Sigmoid colon (tissue), 7 donors: ENCODE measurements around the gene GDF7. TPM values are rescaled to one million over a fixed set of nuclear protein-coding genes. Genes with fewer than 3 reads are reported as not detected.
A peak's percentile ranks its signal among the peaks of the same experiment; 100 is the strongest.

ENCODE experiments used
- DNase-seq: peaks from one replicate; pipeline ENCODE4 v3.0.0-alpha.2; 2019
- H3K27ac ChIP-seq, 4 donors: fragments of 200-600 bp; sonication (generic); one replicate each; pipeline ENCODE4 v1.5.1; 2016 to 2019; ENCODE audit warnings: mild to moderate bottlenecking in 1 of 4
- H3K27me3 ChIP-seq, 3 donors: fragments of 200-600 bp; sonication (generic); one replicate each; pipeline ENCODE4 v1.5.1; 2019; ENCODE audit warnings: mild to moderate bottlenecking in 1 of 3
- H3K36me3 ChIP-seq, 4 donors: fragments of 200-600 bp; sonication (generic); one replicate each; pipeline ENCODE4 v1.5.1; 2016 to 2019
- H3K4me1 ChIP-seq, 4 donors: fragments of 200-600 bp; sonication (generic); one replicate each; pipeline ENCODE4 v1.5.1; 2017 to 2019
- H3K4me3 ChIP-seq, 4 donors: fragments of 200-600 bp; sonication (generic); one replicate each; pipeline ENCODE4 v1.5.1; 2017 to 2019; ENCODE audit warnings: mild to moderate bottlenecking in 2 of 4, moderate library complexity in 1 of 4
- H3K9me3 ChIP-seq, 4 donors: fragments of 200-600 bp in 3 of 4; sonication (generic) in 3 of 4; one replicate each; pipeline versions ENCODE4 v1.5.1 to v1.6.1; 2013 to 2019
- CTCF ChIP-seq, 4 experiments: fragments of 450-650 bp in 3 of 4; fragments of 200-600 bp in 1 of 4; IDR thresholded peaks; one replicate each; pipeline ENCODE4 v1.5.1; 2016 to 2019; ENCODE audit warnings: antibody characterized with exemption in 4 of 4, mild to moderate bottlenecking in 3 of 4, moderate library complexity in 2 of 4
- EP300 ChIP-seq, 4 donors: sonication (generic); formaldehyde crosslinking; IDR thresholded peaks; one replicate each; pipeline ENCODE4 v1.6.1; 2017; ENCODE audit warnings: antibody characterized with exemption in 4 of 4
- POLR2A ChIP-seq, 2 donors: fragments of 450-650 bp; IDR thresholded peaks; one replicate each; pipeline ENCODE4 v1.6.1; 2016; ENCODE audit warnings: antibody characterized with exemption in 2 of 2, mild to moderate bottlenecking in 2 of 2, moderate library complexity in 2 of 2
- POLR2AphosphoS5 ChIP-seq, 4 donors: sonication (generic); formaldehyde crosslinking; IDR thresholded peaks; one replicate each; pipeline ENCODE4 v1.6.1; 2017; ENCODE audit warnings: antibody characterized with exemption in 4 of 4
- WGBS, 2 donors: extraction: QIAGEN DNeasy Blood & Tissue Kit; methylation state at CpG; one replicate each; pipeline ENCODE4 v1.1.7; 2013; 5-methylcytosine and 5-hydroxymethylcytosine counted together
- intact Hi-C: fragments of 100-400 bp; cut with DNase I; formaldehyde crosslinking; loops from one replicate; pipeline ENCODE4 v1.15.1; 2023
- polyA plus RNA-seq, 3 donors: library from polyadenylated mRNA; stranded (reverse); fragments of 200-250 nt; gene quantifications; one replicate each; pipeline ENCODE4 v1.2.3, GENCODE V29; 2013
- total RNA-seq, 4 donors: library from RNA; depleted of rRNA; stranded (reverse); fragments of >200 nt; gene quantifications; one replicate each; pipeline ENCODE4 v1.1.0, GENCODE V29; 2016
- donor health status: healthy with polysubstance abuse.
- donor health status: Bipolar disorder and iron deficiency.
- donor health status: healthy.

Gene GDF7
- total and polyA plus RNA-seq, 7 donors, result under 0.01 to 1.6 (median 0.60) TPM

GRCh38 chr2:20634507-20635112 lies 32.3 kb upstream of the GDF7 start:
- WGBS, 2 donors, result 36 to 68% methylated on average over 9 of the region's 9 CpGs
- peaks cover 0 to 79% (median 71%) of the 10 kb centered on the region in 4 donors for H3K4me1 ChIP-seq
- H3K36me3 ChIP-seq, result peaks cover 0 to 8% (median 3%) of the 10 kb centered on the region in 4 donors

GRCh38 chr2:20635113-20635510 lies 31.8 kb upstream of the GDF7 start:
- Histone ChIP-seq H3K27ac (peak overlapping the region; percentile 92 to 97 (median 94)), H3K36me3 (peaks cover 0 to 8% (median 6%) of the 10 kb centered on the region in 4 donors), H3K4me3 (peak overlapping the region in 1 of 4 donors; percentile 4), H3K4me1 (peaks cover 0 to 79% (median 70%) of the 10 kb centered on the region in 4 donors), H3K27me3 (no peaks in the 10 kb centered on the region), H3K9me3 (no peaks in the 10 kb centered on the region)
- TF ChIP-seq POLR2AphosphoS5 (IDR thresholded peaks at IDR 0.05) (no peak), POLR2A (IDR thresholded peaks at IDR 0.05) (no peak), EP300 (IDR thresholded peaks at IDR 0.05) (no peak), CTCF (IDR thresholded peaks at IDR 0.05) (no peak)
- DNase-seq, result no peak
- intact Hi-C loops, result loop anchor here (1.0 to 5.0 kb wide), 3 partner anchors 17 to 143 kb away; no protein-coding TSS in a partner anchor
- WGBS, 2 donors, result 37 to 80% methylated on average over 5 of the region's 5 CpGs

More at GRCh38 chr2:20634507-20635112, 32.3 kb upstream of the GDF7 start:
- no peak for TF ChIP-seq POLR2AphosphoS5 (IDR thresholded peaks at IDR 0.05)
- no peak for TF ChIP-seq CTCF (IDR thresholded peaks at IDR 0.05)
- TF ChIP-seq POLR2A (IDR thresholded peaks at IDR 0.05), result no peak
- TF ChIP-seq EP300 (IDR thresholded peaks at IDR 0.05), result no peak
- H3K9me3 ChIP-seq, result no peaks in the 10 kb centered on the region
- H3K4me3 ChIP-seq, result no peak overlapping the region
- H3K27ac ChIP-seq, result peak overlapping the region; percentile 92 to 97 (median 94)
- intact Hi-C loops, result loop anchor here (1.0 to 5.0 kb wide), 3 partner anchors 16 to 142 kb away; no protein-coding TSS in a partner anchor
- peak; percentile 86 for DNase-seq
- no peaks in the 10 kb centered on the region for H3K27me3 ChIP-seq

- no peaks in the 10 kb centered on the region for H3K27me3 ChIP-seq
- DNase-seq, result peak; percentile 95
- TF ChIP-seq POLR2AphosphoS5 (IDR thresholded peaks at IDR 0.05), result peak; percentile 30 to 72 (median 54)
- TF ChIP-seq EP300 (IDR thresholded peaks at IDR 0.05), result no peak
- peak; percentile 92 to 98 (median 96) for TF ChIP-seq CTCF (IDR thresholded peaks at IDR 0.05)
- TF ChIP-seq POLR2A (IDR thresholded peaks at IDR 0.05), result no peak
- H3K4me3 ChIP-seq, result peak overlapping the region in 2 of 4 donors; percentile 4 to 18
- intact Hi-C loops, result loop anchor here (1.0 to 5.0 kb wide), 4 partner anchors 18 to 192 kb away; no protein-coding TSS in a partner anchor
- peaks cover 0 to 83% (median 73%) of the 10 kb centered on the region in 4 donors for H3K4me1 ChIP-seq
- H3K27ac ChIP-seq, result peak overlapping the region; percentile 92 to 97 (median 94)
- H3K36me3 ChIP-seq, result peaks cover 0 to 15% (median 9%) of the 10 kb centered on the region in 4 donors
- 36 to 47% methylated on average over 32 of the region's 32 CpGs for WGBS, 2 donors
- no peaks in the 10 kb centered on the region for H3K9me3 ChIP-seq
Measured at GRCh38 chr2:20635675-20636584, 31.0 kb upstream of the GDF7 start.

GRCh38 chr2:20637147-20637546 lies 29.8 kb upstream of the GDF7 start:
- H3K27me3 ChIP-seq, result no peaks in the 10 kb centered on the region
- no peaks in the 10 kb centered on the region for H3K9me3 ChIP-seq
- TF ChIP-seq POLR2A (IDR thresholded peaks at IDR 0.05) (no peak), EP300 (IDR thresholded peaks at IDR 0.05) (peak; percentile 86 to 96 (median 89)), POLR2AphosphoS5 (IDR thresholded peaks at IDR 0.05) (peak; percentile 61 to 82 (median 70)), CTCF (IDR thresholded peaks at IDR 0.05) (no peak)
- peaks cover 0 to 16% (median 9%) of the 10 kb centered on the region in 4 donors for H3K36me3 ChIP-seq
- DNase-seq, result peak; percentile 93
- 62 to 77% methylated on average over 13 of the region's 13 CpGs for WGBS, 2 donors
- intact Hi-C loops, result loop anchor here (5.0 kb wide), 1 partner anchor 145 kb away; no protein-coding TSS in a partner anchor
- peak overlapping the region; percentile 92 to 97 (median 94) for H3K27ac ChIP-seq
- peaks cover 0 to 95% (median 85%) of the 10 kb centered on the region in 4 donors for H3K4me1 ChIP-seq
- H3K4me3 ChIP-seq, result no peak overlapping the region
